Adrenal gland (tissue), 5 donors: Measurements from ENCODE around the gene CPN2.

ENCODE experiments used
- POLR2A ChIP-seq, 2 donors: fragments of 450-650 bp; IDR thresholded peaks; one replicate each; pipeline ENCODE4 v1.6.1; 2017; ENCODE audit warnings: antibody characterized with exemption in 2 of 2, mild to moderate bottlenecking in 2 of 2, moderate library complexity in 1 of 2
- TF ChIP-seq, protein P1 (sequence below), 6 experiments: fragments of 450-650 bp in 4 of 6; fragments of 200-600 bp in 2 of 6; sonication (generic) in 1 of 6; IDR thresholded peaks; 1 replicate in 5 of 6; 2 replicates in 1 of 6; pipeline versions ENCODE4 v1.5.1 to v1.8.0; 2016 to 2021; ENCODE audit warnings: antibody characterized with exemption in 6 of 6, mild to moderate bottlenecking in 2 of 6, moderate library complexity in 1 of 6
- donor health status: DM: no; HTN: no; CAD: no.

DNA sequence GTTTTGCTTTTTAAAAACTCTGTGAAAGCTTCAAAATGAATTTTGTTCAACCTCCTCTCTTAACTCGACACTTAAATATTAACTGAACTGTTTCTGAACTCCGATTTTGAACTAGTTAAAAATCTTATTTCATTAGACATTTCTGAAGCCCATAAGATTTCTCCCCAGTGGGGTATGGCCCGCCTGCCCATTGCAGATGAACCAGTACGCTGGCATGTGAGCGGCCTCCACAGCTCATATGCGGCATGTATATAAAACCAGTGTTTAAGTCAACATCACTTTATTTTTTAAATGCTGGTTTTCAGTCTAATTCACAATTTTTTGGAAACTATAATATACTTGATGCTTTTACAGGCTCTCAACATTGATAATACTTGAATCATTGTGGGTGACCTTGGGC is 50.2 kb downstream of the CPN2 start:
- TF ChIP-seq, protein P1, sequence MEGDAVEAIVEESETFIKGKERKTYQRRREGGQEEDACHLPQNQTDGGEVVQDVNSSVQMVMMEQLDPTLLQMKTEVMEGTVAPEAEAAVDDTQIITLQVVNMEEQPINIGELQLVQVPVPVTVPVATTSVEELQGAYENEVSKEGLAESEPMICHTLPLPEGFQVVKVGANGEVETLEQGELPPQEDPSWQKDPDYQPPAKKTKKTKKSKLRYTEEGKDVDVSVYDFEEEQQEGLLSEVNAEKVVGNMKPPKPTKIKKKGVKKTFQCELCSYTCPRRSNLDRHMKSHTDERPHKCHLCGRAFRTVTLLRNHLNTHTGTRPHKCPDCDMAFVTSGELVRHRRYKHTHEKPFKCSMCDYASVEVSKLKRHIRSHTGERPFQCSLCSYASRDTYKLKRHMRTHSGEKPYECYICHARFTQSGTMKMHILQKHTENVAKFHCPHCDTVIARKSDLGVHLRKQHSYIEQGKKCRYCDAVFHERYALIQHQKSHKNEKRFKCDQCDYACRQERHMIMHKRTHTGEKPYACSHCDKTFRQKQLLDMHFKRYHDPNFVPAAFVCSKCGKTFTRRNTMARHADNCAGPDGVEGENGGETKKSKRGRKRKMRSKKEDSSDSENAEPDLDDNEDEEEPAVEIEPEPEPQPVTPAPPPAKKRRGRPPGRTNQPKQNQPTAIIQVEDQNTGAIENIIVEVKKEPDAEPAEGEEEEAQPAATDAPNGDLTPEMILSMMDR (IDR thresholded peaks at IDR 0.05), result no peak
- TF ChIP-seq POLR2A (IDR thresholded peaks at IDR 0.05), result no peak
